HL-60 (cell line): ENCODE data around the gene PTCHD1.

Source experiments
- CTCF ChIP-seq: IDR thresholded peaks from one replicate; pipeline ENCODE4 v1.5.1; 2011; ENCODE audit warnings: low read length, control low read depth, inconsistent platforms; ENCODE audit not compliant: insufficient read depth
- POLR2AphosphoS5 ChIP-seq: IDR thresholded peaks from 2 replicates; pipeline ENCODE4 v1.6.1; 2012; ENCODE audit warnings: low read depth
- SPI1 ChIP-seq: IDR thresholded peaks from 2 replicates; pipeline ENCODE4 v1.6.1; 2012; ENCODE audit warnings: low read depth, mild to moderate bottlenecking, borderline replicate concordance
- TF ChIP-seq, protein P1 (sequence below): IDR thresholded peaks from 2 replicates; pipeline ENCODE4 v1.6.1; 2012; ENCODE audit warnings: low read depth; ENCODE audit not compliant: insufficient replicate concordance

DNA sequence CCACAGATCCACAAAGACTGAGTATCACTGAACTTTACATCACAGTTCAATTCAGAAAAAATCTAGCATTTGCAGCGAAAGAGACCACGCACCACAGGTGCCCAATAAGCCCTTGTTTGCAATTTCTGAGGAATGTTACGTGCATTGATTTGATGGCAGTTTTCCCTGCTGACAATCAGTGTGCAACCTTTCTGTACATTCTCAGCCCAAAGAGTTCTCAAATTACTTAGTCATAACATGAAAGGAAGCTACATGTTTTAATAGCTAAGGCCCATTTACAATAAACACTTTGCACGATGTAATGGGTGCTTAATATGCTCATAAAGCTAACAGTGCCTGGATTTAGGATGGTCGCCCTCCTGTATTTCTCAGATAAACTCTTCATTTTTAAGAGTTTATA, 47.9 kb downstream of the PTCHD1 start:
- no peak for TF ChIP-seq POLR2AphosphoS5
- no peak for TF ChIP-seq SPI1
- TF ChIP-seq, protein P1, sequence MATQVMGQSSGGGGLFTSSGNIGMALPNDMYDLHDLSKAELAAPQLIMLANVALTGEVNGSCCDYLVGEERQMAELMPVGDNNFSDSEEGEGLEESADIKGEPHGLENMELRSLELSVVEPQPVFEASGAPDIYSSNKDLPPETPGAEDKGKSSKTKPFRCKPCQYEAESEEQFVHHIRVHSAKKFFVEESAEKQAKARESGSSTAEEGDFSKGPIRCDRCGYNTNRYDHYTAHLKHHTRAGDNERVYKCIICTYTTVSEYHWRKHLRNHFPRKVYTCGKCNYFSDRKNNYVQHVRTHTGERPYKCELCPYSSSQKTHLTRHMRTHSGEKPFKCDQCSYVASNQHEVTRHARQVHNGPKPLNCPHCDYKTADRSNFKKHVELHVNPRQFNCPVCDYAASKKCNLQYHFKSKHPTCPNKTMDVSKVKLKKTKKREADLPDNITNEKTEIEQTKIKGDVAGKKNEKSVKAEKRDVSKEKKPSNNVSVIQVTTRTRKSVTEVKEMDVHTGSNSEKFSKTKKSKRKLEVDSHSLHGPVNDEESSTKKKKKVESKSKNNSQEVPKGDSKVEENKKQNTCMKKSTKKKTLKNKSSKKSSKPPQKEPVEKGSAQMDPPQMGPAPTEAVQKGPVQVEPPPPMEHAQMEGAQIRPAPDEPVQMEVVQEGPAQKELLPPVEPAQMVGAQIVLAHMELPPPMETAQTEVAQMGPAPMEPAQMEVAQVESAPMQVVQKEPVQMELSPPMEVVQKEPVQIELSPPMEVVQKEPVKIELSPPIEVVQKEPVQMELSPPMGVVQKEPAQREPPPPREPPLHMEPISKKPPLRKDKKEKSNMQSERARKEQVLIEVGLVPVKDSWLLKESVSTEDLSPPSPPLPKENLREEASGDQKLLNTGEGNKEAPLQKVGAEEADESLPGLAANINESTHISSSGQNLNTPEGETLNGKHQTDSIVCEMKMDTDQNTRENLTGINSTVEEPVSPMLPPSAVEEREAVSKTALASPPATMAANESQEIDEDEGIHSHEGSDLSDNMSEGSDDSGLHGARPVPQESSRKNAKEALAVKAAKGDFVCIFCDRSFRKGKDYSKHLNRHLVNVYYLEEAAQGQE, result no peak
- TF ChIP-seq CTCF, result no peak
